Ascending aorta (tissue), 2 donors: ENCODE results near the gene KRTAP17-1. TPM values are rescaled to one million over a fixed set of nuclear protein-coding genes. Genes with fewer than 3 reads are reported as not detected.

Source experiments
- DNase-seq, 2 donors: peaks; one replicate each; pipeline ENCODE4 v3.0.0-alpha.2; 2019; ENCODE audit warnings: low spot score in 2 of 2
- H3K27ac ChIP-seq, 2 donors: fragments of 200-600 bp; sonication (generic); one replicate each; pipeline ENCODE4 v1.5.1; 2016 to 2017; ENCODE audit warnings: mild to moderate bottlenecking in 1 of 2
- H3K27me3 ChIP-seq: fragments of 200-600 bp; sonication (generic); one replicate; pipeline ENCODE4 v1.5.1; 2017
- H3K36me3 ChIP-seq, 2 donors: fragments of 200-600 bp; sonication (generic); one replicate each; pipeline ENCODE4 v1.5.1; 2016
- H3K4me1 ChIP-seq, 2 donors: fragments of 200-600 bp; sonication (generic); one replicate each; pipeline ENCODE4 v1.5.1; 2016 to 2017; ENCODE audit warnings: mild to moderate bottlenecking in 1 of 2
- H3K4me3 ChIP-seq, 2 donors: fragments of 200-600 bp; sonication (generic); one replicate each; pipeline ENCODE4 v1.5.1; 2016 to 2017; ENCODE audit warnings: mild to moderate bottlenecking in 1 of 2
- H3K9me3 ChIP-seq, 2 donors: fragments of 200-600 bp; sonication (generic); one replicate each; pipeline ENCODE4 v1.5.1; 2016
- intact Hi-C: fragments of 100-400 bp; cut with DNase I; formaldehyde crosslinking; loops from one replicate; pipeline ENCODE4 v1.15.1; 2023
- total RNA-seq: library from RNA; depleted of rRNA; stranded (reverse); fragments of >200 nt; gene quantifications from one replicate; pipeline ENCODE4 v1.1.0, GENCODE V29; 2016
- TF ChIP-seq, protein P1 (sequence below), 3 experiments: fragments of 200-600 bp in 2 of 3; fragments of 450-650 bp in 1 of 3; sonication (generic) in 2 of 3; IDR thresholded peaks; one replicate each; pipeline ENCODE4 v1.5.1; 2016 to 2019; ENCODE audit warnings: antibody characterized with exemption in 3 of 3, mild to moderate bottlenecking in 1 of 3, moderate library complexity in 1 of 3

The KRTAP17-1 gene, protein sequence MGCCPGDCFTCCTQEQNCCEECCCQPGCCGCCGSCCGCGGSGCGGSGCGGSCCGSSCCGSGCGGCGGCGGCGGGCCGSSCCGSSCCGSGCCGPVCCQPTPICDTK
- total RNA-seq = not detected

DNA sequence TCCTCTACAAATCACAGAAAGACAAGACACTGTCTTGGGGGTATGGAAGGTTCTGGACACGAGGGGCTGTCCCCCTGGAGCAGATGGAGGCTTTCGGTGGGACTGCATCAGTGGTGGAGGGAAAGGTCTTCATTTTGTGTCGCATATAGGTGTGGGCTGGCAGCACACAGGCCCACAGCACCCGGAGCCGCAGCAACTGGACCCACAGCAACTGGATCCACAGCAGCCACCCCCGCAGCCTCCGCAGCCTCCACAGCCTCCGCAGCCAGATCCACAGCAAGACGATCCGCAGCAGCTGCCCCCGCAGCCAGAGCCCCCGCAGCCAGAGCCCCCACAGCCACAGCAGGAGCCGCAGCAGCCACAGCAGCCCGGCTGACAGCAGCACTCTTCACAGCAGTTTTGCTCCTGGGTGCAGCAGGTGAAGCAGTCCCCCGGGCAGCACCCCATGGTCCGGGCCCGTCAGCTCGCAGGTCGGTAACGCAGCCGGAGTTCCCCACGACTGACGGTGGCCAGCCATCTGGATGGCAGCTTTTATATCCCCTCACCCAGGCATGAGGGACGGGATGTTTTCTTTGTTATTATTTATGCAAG, at the start of gene KRTAP17-1:
KRTAP17-1 (minus strand) TSS at position 507 of the 591 bp plus-strand sequence; CDS start at position 447, 60 bp downstream.
- no peaks in the 10 kb centered on the region for H3K36me3 ChIP-seq
- TF ChIP-seq, protein P1, sequence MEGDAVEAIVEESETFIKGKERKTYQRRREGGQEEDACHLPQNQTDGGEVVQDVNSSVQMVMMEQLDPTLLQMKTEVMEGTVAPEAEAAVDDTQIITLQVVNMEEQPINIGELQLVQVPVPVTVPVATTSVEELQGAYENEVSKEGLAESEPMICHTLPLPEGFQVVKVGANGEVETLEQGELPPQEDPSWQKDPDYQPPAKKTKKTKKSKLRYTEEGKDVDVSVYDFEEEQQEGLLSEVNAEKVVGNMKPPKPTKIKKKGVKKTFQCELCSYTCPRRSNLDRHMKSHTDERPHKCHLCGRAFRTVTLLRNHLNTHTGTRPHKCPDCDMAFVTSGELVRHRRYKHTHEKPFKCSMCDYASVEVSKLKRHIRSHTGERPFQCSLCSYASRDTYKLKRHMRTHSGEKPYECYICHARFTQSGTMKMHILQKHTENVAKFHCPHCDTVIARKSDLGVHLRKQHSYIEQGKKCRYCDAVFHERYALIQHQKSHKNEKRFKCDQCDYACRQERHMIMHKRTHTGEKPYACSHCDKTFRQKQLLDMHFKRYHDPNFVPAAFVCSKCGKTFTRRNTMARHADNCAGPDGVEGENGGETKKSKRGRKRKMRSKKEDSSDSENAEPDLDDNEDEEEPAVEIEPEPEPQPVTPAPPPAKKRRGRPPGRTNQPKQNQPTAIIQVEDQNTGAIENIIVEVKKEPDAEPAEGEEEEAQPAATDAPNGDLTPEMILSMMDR (IDR thresholded peaks at IDR 0.05) = no peak
- peaks cover 0 to 4% of the 10 kb centered on the region in 2 donors for H3K9me3 ChIP-seq
- no peak within 1 kb of the TSS for H3K27ac ChIP-seq
- intact Hi-C loops = loop anchor here (10.0 kb wide), 1 partner anchor 310 kb away; the partner anchor contains the start of gene KRT17
- no peak within 1 kb of the TSS for H3K4me3 ChIP-seq
- DNase-seq = no peak
- no peaks in the 10 kb centered on the region for H3K27me3 ChIP-seq
- H3K4me1 ChIP-seq = no peaks in the 10 kb centered on the region

DNA sequence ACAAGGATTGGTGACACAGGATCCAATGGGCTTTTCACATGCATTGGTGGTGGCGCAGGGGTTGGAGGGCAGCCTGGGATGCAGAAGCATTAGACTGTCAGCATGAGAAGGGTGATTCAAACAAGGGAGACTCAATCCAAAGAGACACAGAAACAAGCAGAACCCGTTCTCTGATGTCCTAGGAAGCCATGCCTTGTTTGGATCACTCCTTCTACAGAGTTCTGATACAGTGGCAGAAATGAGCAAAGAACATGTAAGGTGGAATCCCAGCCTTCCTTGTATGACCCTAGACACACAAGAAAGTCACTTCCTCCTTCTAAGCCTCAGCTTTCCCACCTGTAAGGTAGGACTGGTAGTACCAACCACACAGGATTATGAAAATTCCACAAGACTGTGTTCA, 48.4 kb upstream of the KRTAP17-1 start:
- no peak overlapping the region for H3K27ac ChIP-seq
- intact Hi-C loops = no loop called here
- H3K27me3 ChIP-seq = no peaks in the 10 kb centered on the region
- no peak for DNase-seq
- TF ChIP-seq, protein P1 (IDR thresholded peaks at IDR 0.05) = no peak
- no peaks in the 10 kb centered on the region for H3K4me1 ChIP-seq
- no peaks in the 10 kb centered on the region for H3K9me3 ChIP-seq
- H3K36me3 ChIP-seq = no peaks in the 10 kb centered on the region
- H3K4me3 ChIP-seq = no peak overlapping the region

DNA sequence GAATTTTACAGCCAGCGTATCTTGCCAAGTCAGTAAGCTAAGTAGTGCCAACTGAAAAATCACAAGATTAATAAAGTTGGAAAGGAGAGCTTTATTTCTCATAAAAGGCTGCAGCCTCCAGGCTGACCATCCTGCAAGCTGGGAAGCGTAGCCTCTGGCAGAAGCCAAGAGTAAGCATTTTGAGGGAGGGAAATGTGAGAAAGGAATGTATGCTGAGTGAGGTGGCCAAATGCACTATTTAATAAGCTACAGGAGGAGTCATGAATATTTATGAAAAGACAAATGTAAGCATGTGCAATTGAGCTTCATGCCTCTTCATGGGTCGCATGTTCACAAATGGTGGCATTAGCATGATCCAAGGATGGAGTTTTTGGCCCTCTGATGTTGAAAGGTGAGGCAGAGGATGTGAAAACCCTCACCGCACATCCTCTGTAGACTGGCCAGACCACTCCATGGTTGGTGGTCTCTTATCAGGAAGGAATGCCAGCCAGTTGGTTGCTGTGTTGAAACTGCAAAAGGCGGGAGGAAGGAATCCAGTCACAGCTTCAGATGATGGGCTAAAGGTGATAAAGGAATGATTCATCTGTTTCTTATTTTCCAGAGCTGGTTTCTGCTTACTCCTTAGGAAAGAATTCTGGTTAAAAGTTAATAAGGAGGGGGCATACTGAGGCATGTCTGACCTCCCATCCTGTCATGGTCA, 44.9 kb upstream of the KRTAP17-1 start:
- H3K9me3 ChIP-seq = no peaks in the 10 kb centered on the region
- H3K27ac ChIP-seq = no peak overlapping the region
- no peaks in the 10 kb centered on the region for H3K27me3 ChIP-seq
- TF ChIP-seq, protein P1 (IDR thresholded peaks at IDR 0.05) = no peak
- intact Hi-C loops = no loop called here
- no peaks in the 10 kb centered on the region for H3K4me1 ChIP-seq
- H3K4me3 ChIP-seq = no peak overlapping the region
- no peak for DNase-seq
- no peaks in the 10 kb centered on the region for H3K36me3 ChIP-seq

DNA sequence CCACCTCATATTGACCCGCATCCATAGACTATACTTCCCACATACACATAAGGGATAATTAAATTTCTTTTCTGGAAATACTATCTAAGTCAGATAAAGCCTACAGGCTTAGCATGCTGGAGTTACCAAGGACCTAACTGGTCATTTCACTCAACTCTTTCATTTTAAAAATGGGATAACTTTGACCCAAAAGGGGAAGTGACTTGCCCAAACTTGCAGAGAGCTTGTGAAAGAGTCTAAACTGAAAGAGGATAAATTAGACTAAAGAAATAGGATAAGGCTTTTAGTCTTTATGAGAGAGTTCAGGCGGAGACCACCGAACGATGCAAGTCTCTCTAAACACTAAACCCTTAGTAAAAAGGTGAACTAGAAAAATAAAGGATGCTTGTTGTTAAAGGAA, 39.0 kb upstream of the KRTAP17-1 start:
- no peak for DNase-seq
- Histone ChIP-seq H3K4me3 (no peak overlapping the region), H3K4me1 (no peaks in the 10 kb centered on the region), H3K27me3 (no peaks in the 10 kb centered on the region), H3K27ac (no peak overlapping the region), H3K36me3 (no peaks in the 10 kb centered on the region), H3K9me3 (no peaks in the 10 kb centered on the region)
- intact Hi-C loops = no loop called here
- TF ChIP-seq, protein P1 (IDR thresholded peaks at IDR 0.05) = no peak

DNA sequence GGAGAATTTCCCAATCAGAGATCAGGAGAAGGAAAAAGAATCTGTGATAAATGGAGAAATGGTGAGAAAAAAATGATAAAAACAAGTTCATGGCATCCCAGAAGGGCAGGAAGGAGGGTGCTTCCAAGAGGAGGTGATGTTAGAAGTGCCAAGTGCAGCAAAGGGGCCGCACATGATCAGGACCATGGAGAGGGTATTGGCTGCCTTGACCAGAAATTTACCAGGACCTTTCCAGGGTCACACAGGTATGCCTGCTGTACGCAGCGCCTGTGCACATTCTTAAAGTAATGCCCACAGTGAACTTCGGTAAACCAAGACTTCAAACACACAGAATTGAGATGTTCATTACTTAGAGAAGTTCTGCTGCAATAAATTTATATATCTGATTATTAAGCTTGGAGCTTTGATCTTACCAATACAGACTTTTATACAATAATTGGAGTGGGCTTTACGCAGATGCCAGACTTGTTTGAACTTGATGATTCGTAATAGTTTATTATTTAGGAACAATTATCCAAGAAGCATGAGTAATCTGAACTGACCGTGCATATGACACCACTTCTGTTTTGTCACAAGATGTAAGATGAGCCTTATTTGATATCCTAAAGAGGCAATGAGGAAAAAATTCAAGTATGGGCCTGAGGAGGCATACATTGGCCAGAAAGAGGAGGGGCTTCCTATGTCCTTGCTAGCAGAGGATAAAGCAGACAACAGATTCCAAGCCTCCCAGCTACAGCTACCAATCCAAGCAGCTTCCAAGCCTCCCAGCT, 37.3 kb upstream of the KRTAP17-1 start:
- Histone ChIP-seq H3K9me3 (no peaks in the 10 kb centered on the region), H3K27ac (no peak overlapping the region), H3K4me3 (no peak overlapping the region), H3K36me3 (no peaks in the 10 kb centered on the region), H3K27me3 (no peaks in the 10 kb centered on the region), H3K4me1 (no peaks in the 10 kb centered on the region)
- intact Hi-C loops = no loop called here
- TF ChIP-seq, protein P1 (IDR thresholded peaks at IDR 0.05) = no peak
- DNase-seq = no peak
